ENCODE results near the gene CD19. TPM values are rescaled to one million over a fixed set of nuclear protein-coding genes. Genes with fewer than 3 reads are reported as not detected.

Gene CD19
- total RNA-seq, 2 experiments from 2014 or later = 131 to 139 TPM

DNA sequence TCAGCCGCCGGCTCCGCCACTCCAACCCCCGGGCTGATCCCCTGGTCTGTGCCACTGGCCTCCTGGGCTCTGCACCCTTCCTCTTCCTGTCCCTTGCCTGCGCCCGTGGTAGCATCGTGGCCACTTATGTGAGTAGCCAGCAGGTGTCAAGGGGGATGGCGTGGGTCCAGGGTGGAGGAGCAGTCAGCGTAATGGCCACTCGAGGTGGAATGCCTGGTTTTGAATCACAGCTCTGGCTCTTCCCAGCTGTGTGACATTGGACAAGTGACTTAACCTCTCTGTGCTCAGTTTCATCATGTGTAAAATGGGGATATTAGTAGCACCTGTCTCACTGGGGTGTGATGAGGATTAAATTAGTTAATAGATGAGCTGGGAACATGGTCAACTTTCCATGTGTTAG lies 50.6 kb downstream of the CD19 start:
- intact Hi-C loops (cut with micrococcal nuclease; ENCODE audit: unreplicated experiment) = no loop called here
- peaks cover 31% of the 10 kb centered on the region for H3K36me3 ChIP-seq (ENCODE audit: insufficient read depth, low read length)
- BruUV-seq (replicated peaks) = no TSS peak
- TF ChIP-seq EZH2phosphoT487 (IDR thresholded peaks at IDR 0.05; ENCODE audit: borderline replicate concordance, low read depth, low read length) (no peak), CTCF (conservative IDR thresholded peaks at IDR 0.05; ENCODE audit: low read length) (no peak)
- DNase-seq (ENCODE audit: low spot score) = no peak
- ChIA-PET POLR2A (no interaction called here), CTCF (ENCODE audit: unreplicated experiment) (interaction anchor here (1.5 kb wide), 1 partner anchor 8 kb away, joined by 4 read pairs; the partner anchor contains the start of gene SPNS1)
- no peaks in the 10 kb centered on the region for H4K20me1 ChIP-seq (ENCODE audit: insufficient read depth, low read length)
- H3K9me3 ChIP-seq (ENCODE audit: low read length) = peaks cover 10% of the 10 kb centered on the region
- no peak overlapping the region for H2AFZ ChIP-seq (ENCODE audit: low read length)
- no peaks in the 10 kb centered on the region for H3K9me2 ChIP-seq (ENCODE audit: insufficient read depth, low read length)
- H3K4me3 ChIP-seq (ENCODE audit: low read depth, low read length, poor library complexity, severe bottlenecking) = no peak overlapping the region
- no peak overlapping the region for H3K27ac ChIP-seq (ENCODE audit: low read depth, low read length, poor library complexity, severe bottlenecking)
- H3K4me1 ChIP-seq (ENCODE audit: insufficient read depth, low read length, poor library complexity, severe bottlenecking) = peaks cover 17% of the 10 kb centered on the region
- no peak overlapping the region for H3K4me2 ChIP-seq (ENCODE audit: low read length)
- H3K79me2 ChIP-seq (ENCODE audit: insufficient read depth, low read depth, low read length) = no peaks in the 10 kb centered on the region

DNA sequence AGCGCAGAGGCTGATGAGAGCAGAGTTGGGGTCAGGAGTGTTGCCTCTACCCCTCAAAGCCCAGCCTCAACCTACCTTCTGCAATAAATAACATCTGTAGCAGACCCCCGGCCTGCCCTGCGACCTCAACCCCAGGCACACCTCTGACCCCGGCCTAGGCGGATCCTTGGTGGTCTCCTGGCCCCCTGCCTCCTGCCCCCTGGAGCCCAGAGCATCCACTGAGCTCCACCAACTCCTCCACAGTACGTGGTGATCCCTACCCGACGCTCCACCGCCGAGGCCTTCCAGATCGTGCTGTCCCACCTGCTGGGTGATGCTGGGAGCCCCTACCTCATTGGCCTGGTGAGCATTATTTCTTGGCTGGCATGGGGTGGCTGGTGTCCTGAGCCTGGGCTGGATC lies 51.2 kb downstream of the CD19 start:
- Histone ChIP-seq H3K79me2 (ENCODE audit: insufficient read depth, low read depth, low read length) (no peaks in the 10 kb centered on the region), H3K9me3 (ENCODE audit: low read length) (peaks cover 10% of the 10 kb centered on the region), H3K9me2 (ENCODE audit: insufficient read depth, low read length) (no peaks in the 10 kb centered on the region), H3K36me3 (ENCODE audit: insufficient read depth, low read length) (peaks cover 30% of the 10 kb centered on the region), H3K4me1 (ENCODE audit: insufficient read depth, low read length, poor library complexity, severe bottlenecking) (peaks cover 17% of the 10 kb centered on the region), H3K4me3 (ENCODE audit: low read depth, low read length, poor library complexity, severe bottlenecking) (no peak overlapping the region), H4K20me1 (ENCODE audit: insufficient read depth, low read length) (no peaks in the 10 kb centered on the region), H3K4me2 (ENCODE audit: low read length) (no peak overlapping the region), H3K27ac (ENCODE audit: low read depth, low read length, poor library complexity, severe bottlenecking) (no peak overlapping the region), H2AFZ (ENCODE audit: low read length) (no peak overlapping the region)
- POLR2A ChIA-PET = no interaction called here
- TF ChIP-seq CTCF (conservative IDR thresholded peaks at IDR 0.05; ENCODE audit: low read length) (no peak), EZH2phosphoT487 (IDR thresholded peaks at IDR 0.05; ENCODE audit: borderline replicate concordance, low read depth, low read length) (no peak)
- BruUV-seq (replicated peaks) = no TSS peak
- intact Hi-C loops (cut with micrococcal nuclease; ENCODE audit: unreplicated experiment) = no loop called here
- DNase-seq (ENCODE audit: low spot score) = no peak
- CTCF ChIA-PET (ENCODE audit: unreplicated experiment) = interaction anchor here (1.5 kb wide), 1 partner anchor 9 kb away, joined by 4 read pairs; the partner anchor contains the start of gene SPNS1

- POLR2A ChIA-PET = interaction anchor here (0.6 kb wide), 1 partner anchor 172 kb away, joined by 4 read pairs; no protein-coding TSS in a partner anchor
- no peak overlapping the region for H2AFZ ChIP-seq (ENCODE audit: low read length)
- BruUV-seq (replicated peaks) = no TSS peak
- H3K4me1 ChIP-seq (ENCODE audit: insufficient read depth, low read length, poor library complexity, severe bottlenecking) = peaks cover 17% of the 10 kb centered on the region
- peaks cover 27% of the 10 kb centered on the region for H3K36me3 ChIP-seq (ENCODE audit: insufficient read depth, low read length)
- H3K4me2 ChIP-seq (ENCODE audit: low read length) = no peak overlapping the region
- no peak overlapping the region for H3K27ac ChIP-seq (ENCODE audit: low read depth, low read length, poor library complexity, severe bottlenecking)
- no peak for DNase-seq (ENCODE audit: low spot score)
- H3K4me3 ChIP-seq (ENCODE audit: low read depth, low read length, poor library complexity, severe bottlenecking) = no peak overlapping the region
- no peaks in the 10 kb centered on the region for H3K9me2 ChIP-seq (ENCODE audit: insufficient read depth, low read length)
- CTCF ChIA-PET (ENCODE audit: unreplicated experiment) = interaction anchor here (1.5 kb wide), 1 partner anchor 10 kb away, joined by 4 read pairs; the partner anchor contains the start of gene SPNS1
- TF ChIP-seq CTCF (conservative IDR thresholded peaks at IDR 0.05; ENCODE audit: low read length) = no peak
- TF ChIP-seq EZH2phosphoT487 (IDR thresholded peaks at IDR 0.05; ENCODE audit: borderline replicate concordance, low read depth, low read length) = no peak
- intact Hi-C loops (cut with micrococcal nuclease; ENCODE audit: unreplicated experiment) = no loop called here
- H3K9me3 ChIP-seq (ENCODE audit: low read length) = peaks cover 10% of the 10 kb centered on the region
- no peaks in the 10 kb centered on the region for H4K20me1 ChIP-seq (ENCODE audit: insufficient read depth, low read length)
- H3K79me2 ChIP-seq (ENCODE audit: insufficient read depth, low read depth, low read length) = no peaks in the 10 kb centered on the region
These were observed 51.9 kb downstream of the CD19 start for GRCh38 chr16:28983644-28984043.
